ENCODE results near the gene PSMA4.
"Not testable (repeated sequence)": the region's sequence is repeated elsewhere in the genome, so short reads cannot be mapped to it uniquely, and the experiment has no call there.

The PSMA4 gene

DNA sequence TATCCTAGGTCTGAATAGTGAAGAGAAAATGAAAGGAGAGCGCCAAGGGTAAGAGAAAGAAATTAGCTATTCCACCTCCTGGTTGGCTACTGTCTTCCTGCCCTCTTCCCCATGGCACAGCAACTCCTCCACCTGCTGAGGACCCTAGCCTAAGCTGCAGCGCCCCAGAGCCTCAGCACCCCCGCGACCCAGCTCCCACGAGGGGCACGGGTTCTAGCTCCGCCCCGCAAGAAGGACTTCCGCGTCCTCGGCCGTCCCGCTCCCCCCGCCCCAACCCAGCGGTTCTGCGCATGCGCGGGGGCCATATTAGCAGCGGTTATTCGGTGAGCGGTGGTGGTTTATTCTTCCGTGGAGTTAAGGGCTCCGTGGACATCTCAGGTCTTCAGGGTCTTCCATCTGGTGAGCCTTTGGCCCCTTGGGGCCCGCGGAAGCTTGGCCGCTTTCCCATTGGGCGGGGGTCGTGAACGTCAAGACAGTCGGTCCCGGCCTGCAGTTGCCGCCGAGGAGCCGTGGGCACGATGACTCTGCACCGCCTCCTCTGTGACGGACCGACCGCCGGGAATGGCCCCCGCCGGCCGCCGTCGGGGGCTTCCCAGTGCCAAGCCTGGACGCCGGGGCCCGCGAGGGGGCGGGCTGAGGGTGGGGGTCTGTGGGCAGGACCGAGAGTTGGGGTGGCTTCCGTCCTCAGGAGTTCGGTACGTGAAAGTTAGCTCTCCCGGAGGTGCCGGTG is at the start of gene PSMA4:
Gene PSMA4, plus strand, starts transcription at position 304 of the 730 bp plus-strand sequence. CDS start 1,484 bp downstream, outside the sequence.
- peak; percentile 86 for DNase-seq (ENCODE audit: low read depth)

DNA sequence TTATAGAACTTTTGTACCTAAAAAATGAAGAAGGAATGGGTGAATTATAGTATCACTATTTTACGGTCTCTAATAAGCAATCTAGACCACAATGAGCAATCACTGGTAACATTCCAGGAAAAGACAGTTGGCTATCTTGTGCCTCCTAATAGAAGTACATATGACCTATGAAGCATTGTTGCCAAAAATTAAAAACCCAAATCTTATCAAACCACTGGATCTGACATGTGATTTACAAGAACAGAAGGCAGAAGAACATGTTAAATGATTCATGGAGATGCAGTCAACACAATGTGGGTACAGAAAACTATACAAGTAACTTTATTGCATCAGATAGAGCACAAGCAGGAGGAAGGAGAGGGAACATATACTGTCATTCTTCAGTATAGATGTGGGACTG is 47.4 kb upstream of the PSMA4 start:
- DNase-seq (ENCODE audit: low read depth): no peak

DNA sequence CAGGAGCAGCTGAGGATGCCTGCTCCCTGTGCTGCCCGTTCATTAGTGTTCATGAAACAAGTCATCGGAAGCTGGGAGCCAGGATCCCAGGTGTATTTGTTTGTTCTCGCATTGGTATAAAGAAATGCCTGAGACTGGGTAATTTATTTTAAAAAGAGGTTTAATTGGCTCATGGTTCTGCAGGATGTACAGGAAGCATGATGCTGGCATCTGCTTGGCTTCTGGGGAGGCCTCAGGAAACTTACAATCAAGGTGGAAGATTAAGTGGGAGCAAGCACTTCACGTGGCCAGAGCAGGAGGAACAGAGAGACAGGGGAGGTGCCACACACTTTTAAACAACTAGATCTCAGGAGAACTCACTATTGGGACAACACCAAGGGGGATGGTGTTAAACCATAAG is 38.4 kb upstream of the PSMA4 start:
- DNase-seq (ENCODE audit: low read depth): no peak

DNA sequence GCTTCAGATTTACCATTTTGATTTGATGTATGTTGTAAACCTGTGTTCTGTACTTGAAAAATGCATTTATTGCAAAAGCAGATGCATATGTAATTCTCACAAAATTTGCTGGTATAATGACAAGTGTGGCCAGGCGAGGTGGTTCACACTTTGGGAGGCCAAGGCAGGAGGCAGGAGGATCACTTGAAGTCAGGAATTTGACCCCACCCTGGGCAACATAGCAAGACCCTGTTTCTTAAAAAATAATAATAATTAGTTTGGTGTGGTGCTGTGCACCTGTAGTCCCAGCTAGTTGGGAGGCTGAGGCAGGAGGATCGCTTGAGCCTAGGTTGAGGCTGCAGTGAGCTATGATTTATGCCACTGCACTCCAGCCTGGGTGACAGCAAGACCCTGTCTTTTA is 37.6 kb upstream of the PSMA4 start:
- no peak for DNase-seq (ENCODE audit: low read depth)

DNA sequence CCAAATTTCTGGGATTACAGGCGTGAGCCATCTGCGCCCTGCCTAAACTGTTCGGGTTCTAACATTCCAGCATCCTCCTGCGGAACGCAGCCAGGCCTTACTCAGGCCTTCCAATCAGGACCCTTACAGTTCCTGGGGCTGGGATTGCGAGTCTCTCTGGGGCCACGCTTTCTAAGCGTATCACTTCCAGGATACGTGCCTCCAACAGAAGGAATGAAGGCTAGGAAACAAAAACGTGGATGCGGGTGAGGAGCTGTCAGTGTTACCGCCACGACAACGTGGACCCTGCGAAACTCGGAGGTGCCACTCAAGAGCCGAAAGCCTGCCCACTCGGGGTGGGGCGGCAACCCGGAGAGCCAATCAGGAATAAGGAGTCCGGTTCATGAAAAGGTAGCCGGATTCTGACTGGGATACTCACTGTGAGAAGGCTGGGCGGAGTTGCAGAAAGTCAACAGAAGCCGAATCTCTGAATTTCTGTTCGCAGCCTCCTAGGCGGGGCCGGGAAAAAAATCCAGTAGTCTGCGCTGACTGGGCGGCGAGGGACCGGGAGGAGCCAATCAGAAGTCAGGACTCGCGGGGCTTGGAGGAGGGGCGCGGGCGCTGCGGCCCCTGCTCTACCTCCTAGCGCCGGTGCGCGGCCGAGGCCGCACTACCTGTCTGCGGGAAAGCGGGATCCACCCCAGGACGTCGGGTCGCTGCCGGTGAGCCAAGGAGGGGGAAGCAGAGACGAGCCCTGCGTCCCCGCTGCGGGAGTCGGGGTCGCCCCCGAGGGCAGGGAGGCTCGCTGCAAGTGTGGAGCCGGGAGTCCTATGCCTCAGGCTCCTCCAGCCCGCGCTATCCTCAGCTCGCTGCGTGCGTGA is 33.0 kb upstream of the PSMA4 start, which contains the start of gene HYKK:
Gene HYKK, plus strand, starts transcription at position 607 of the 860 bp plus-strand sequence. CDS start 5,512 bp downstream, outside the sequence.
- peak; percentile 64 for DNase-seq (ENCODE audit: low read depth)

DNA sequence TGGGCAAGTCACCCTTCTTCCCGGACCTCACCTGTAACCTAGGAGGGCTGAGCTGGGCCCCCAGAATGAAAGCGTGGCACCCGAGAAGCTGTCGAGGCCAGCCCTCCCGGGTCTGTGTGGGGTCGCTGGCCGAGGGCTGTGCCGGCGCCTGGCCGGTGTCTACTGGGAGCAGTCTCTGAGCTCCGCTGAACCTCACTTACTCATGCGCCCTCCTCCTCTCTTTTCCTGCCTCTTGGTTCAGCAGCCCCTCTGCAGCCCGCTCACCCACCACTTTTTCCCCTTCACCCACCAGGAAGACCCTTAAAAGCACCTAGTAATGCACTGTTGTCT is 32.4 kb upstream of the PSMA4 start:
- no peak for DNase-seq (ENCODE audit: low read depth)

DNA sequence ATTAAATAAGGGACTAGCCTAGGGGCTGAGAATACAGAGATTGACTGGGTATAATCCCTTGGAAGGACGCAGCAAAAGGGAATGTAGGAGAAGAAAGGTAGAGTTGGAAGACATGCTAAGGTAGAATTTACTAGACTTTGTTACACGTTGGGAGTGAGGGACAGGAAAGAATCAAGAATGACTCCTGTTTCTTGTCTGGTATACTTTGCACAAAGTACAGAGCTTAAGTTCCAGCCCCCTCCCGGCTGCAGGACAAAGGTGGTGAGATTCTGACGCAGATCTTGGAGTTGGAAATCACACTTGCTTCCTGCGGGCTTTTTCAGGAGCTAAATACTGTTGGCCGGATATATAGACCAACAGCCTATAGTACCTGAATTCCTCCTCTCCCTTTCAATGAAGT is 32.0 kb upstream of the PSMA4 start:
- DNase-seq (ENCODE audit: low read depth): no peak

DNA sequence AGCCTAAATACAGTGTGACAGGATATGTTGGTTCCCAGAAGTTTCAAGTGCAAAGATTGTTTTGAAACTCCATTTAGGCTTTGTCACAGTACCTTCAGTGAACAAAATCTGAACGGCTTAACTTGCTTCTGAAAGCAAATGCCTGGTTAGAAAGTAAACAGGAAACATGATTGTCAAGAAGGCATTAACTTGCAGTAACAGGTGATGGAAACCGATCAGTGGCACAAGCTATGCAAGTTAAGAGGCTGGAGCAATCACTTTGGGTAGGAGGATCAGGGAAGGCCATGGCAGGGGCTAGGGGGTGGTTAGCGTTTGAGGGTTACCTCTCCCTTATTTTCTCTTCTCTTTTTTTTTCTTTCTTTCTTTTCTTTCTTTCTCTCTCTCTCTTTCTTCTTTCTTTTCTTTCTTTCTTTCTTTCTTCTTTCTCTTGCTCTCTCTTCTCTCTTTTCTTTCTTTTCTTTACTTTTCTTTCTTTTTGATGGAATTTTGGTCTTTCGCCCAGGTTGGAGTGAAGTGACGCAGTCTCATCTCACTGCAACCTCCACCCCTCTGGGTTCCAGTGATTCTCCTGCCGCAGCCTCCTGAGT is 30.4 kb upstream of the PSMA4 start:
- DNase-seq (ENCODE audit: low read depth): no peak

DNA sequence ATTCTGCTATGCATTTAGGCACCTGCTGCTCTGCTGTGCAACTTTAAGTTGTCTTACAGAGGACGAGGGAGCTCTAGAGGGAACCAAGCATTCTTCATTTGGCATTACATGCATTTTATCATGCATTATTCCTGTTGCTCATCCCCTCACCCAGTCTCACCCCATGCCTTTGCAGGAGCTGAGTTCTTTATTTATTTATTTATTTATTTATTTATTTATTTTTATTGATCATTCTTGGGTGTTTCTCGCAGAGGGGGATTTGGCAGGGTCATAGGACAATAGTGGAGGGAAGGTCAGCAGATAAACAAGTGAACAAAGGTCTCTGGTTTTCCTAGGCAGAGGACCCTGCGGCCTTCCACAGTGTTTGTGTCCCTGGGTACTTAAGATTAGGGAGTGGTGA is 20.2 kb upstream of the PSMA4 start:
- DNase-seq (ENCODE audit: low read depth): not testable (repeated sequence)

DNA sequence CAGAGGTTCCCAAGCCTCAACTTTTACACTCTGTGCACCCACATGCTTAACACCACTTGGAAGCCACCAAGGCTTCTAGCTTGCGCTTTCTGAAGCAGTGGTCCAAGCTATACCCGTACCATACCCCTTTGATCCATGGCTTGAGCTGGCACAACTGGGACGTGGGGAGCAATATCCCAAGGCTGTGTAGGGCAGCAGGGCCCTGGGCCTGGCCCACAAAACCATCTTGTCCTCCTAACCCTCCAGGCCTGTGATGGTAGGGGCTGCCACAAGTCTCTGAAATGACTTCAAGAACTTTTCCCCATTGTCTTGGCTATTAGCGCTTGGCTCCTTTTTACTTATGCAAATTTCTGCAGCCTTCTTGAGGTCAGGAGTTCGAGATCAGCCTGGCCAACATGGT is 16.0 kb upstream of the PSMA4 start:
- no peak for DNase-seq (ENCODE audit: low read depth)

DNA sequence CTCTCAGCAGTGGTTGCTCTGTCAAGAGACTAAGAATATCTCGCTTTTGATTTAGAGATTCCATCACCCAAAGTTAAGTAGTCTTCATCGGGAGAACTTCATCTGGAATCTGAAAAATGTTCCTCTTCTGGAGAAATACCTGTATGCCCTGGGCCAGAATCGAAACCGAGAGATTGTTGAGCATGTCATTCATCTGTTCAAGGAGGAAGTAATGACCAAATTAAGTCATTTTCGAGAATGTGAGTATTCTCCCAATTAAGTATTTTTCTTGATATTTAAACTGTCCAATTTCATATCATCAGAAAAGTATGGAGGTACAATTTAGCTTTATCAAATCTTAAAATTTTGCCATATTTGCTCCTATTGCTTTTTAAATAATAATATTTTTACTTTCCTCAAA is 12.9 kb upstream of the PSMA4 start:
- no peak for DNase-seq (ENCODE audit: low read depth)

DNA sequence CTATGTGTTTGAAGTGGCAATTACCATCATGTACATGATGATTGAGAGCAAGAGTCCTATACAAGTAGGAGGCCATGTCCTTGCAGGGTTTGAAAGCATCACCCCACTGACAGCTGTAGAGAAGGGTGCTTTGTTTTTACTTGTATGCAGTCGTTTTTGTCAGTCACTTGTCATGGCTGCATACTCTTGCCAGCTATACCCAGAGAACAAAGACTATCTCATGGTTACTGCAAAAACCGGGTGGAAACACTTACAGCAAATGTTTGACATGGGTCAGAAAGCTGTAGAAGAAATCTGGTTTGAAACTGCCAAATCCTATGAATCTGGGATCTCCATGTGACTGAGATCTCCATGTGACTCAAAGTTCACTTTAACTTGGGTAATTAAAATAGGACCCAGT is 6.9 kb upstream of the PSMA4 start:
- DNase-seq (ENCODE audit: low read depth): no peak

DNA sequence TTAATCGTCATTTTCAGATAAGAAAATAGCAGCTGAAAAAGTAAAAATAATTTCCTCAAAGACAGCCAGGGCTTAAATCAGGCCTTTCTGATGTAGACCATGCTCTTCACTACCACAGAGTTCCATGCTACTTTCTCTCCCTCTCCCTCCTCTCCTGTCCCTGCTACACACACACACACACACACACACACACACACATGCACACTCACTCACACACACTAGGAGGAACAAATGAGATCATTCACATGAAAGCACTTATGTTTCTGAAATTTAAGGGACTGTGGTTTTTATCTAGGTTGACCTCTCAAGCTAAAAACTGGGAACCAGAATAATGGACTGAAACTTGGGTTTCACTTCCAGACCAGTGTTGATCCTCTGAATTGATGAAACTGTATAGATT is 4.1 kb upstream of the PSMA4 start:
- no peak for DNase-seq (ENCODE audit: low read depth)

DNA sequence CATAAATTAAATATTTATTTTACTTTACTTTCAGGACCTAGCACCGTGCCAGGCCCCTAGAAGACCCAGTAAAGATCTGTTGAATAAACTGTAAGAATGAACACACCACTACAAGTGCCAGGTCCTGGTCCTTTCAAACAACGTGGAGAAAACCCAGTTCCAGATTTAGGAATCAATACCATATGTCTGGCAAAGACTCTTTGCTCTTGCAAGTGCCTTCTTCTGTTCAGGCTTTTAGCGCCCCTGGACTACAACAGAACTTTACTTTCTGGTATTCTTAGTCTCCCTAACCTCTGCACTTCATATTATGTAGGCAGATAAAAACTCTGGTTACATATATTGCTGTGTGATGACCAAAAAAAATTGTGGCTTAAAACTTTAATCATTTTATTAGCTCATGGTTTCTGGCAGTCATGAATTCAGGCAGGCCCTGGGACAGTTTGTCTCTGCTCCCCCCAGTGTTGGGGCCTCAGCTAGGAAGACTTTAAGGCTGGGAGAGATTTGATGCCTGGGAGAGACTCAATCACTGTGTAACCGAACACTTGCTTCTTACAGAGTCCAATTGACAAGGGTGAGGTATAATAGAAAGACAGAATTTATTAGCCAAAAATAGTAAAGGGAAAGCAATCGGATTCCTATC is 2.9 kb upstream of the PSMA4 start:
- DNase-seq (ENCODE audit: low read depth): no peak

DNA sequence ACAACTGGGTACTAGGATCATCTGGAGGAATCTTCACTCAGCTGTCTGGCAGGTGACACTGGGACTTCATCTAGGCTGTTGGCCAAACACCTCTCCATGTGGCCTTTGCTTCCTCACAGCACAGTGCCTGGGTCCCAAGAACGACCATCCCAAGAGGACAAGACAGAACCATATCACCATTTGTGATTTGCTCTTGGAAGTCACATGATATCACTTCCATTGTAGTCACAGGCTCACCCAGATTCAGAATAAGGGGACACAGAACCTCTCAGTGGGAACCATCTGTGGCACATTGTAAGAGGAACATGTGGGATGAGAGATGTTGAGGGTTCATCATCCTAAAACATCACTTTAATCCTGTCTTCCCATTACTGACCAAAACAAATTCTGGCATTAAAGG is 1.9 kb upstream of the PSMA4 start:
- DNase-seq (ENCODE audit: low read depth): no peak

DNA sequence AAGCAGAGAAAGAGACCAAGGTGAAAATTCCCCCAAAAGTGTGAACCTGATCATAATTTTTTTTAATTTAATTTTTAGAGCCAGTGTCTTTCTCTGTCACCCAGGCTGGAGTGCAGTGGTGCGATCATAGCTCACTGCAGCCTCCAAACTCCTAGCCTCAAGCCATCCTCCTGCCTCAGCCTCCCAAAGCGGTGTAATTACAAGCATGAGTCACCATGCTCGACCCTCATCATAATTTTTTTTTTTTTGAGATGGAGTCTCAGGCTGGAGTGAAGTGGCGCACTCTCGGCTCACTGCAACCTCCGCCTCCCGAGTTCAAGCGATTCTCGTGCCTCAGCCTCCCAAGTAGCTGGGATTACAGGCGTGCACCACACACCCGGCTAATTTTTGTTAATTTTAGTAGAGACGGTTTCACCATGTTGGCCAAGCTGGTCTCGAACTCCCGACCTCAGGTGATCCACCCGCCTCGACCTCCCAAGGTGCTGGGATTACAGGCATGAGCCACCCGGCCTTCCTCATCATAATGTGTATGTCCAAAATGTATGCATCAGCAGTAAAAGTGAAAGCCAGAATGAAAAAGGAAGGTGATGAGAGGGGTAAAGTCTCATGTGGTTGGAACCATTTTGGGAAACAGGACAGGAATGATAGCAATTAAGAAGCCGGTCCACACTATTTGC is 642 bp upstream of the PSMA4 start:
- DNase-seq (ENCODE audit: low read depth): not testable (repeated sequence)

DNA sequence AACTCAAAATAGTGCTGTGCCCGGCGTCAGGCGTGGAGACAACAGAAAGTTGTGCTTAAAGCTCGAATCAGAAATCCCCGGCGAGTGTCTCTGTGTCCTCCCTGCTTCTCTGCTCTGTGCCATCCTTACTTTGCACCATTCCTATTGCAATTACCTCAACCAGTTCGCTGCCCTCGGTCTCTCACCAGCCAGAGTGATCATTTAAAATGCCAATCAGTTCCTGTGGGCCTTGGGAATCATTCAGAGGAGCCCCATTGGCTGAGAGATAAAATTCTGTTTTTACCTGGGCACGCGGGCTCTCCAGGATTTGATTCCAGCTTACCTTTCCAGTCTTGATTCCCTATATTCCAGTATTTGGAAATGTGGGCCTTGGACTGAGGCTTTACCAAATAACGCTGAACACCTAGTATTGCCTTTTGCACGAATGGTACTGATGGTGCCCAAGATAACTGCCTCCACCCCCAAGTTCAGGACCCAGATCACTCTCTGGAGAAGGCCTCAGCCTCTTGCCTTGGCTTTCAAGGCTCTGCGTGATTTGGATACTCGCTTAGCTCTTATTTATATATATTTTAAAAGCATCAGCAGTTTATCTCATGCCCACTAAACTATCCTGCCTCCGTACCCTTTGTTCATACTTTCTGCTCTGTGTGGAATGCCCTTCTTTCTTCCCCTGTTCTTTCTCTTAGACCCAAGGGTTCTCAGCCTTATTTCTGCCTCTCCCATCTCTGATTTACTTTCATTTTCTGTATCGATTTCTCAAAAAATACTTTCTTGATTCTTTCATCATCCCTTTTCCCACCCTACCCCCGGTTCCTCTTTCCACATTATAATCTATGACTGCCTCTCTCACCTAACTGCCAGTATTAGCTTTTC is 863 bp downstream of the PSMA4 start:
- no peak for DNase-seq (ENCODE audit: low read depth)

DNA sequence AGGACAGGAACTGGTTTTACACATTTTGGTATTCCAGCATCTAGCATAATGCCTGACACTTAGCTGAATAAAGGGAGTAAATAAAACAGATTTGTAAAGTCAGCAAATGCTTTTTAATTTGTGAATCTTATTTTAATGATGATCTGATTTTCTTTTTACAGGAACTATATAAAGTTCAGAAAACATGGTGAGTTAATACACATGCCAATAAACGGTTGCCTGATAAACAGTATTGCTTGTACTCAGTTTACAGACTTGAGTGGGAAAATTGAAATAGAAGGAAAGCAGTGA is 1.4 kb downstream of the PSMA4 start:
- no peak for DNase-seq (ENCODE audit: low read depth)

DNA sequence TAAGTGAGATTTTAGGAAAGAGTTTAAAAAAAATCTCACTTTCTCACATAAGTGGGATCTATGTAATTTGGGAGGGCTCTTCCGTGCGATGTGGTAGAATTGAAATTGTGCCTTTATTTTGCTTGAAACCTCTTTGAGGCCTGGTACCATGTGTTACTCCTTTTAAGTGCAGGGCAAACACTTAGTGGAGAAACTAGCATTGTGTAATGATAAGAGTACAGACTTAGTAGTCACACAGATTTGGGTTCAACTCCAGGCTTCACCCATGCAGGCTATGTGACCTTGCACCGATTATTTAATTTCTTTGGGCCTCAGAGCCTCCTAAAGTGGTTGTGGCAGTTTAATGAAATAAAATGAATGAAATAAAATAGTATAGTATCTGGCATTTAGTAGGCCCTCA is 2.4 kb downstream of the PSMA4 start:
- no peak for DNase-seq (ENCODE audit: low read depth)

DNA sequence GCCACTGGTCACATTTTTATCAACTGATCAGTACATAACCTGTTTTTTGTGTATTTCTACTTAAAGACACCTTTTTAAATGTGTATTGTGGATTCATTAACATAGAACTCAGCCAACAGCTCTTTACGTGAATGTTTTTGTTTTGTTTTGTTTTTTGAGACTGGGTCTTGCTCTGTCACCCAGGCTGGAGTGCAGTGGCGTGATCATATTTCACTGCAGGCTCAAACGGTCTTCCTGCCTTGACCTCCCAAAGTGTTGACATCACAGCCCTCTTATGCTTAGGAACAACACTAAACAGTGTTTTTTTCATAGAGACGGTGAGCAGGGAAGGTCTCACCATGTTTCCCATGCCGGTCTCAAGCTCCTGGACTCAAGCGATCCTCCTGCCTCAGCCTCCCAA is 9.9 kb downstream of the PSMA4 start:
- DNase-seq (ENCODE audit: low read depth): no peak

DNA sequence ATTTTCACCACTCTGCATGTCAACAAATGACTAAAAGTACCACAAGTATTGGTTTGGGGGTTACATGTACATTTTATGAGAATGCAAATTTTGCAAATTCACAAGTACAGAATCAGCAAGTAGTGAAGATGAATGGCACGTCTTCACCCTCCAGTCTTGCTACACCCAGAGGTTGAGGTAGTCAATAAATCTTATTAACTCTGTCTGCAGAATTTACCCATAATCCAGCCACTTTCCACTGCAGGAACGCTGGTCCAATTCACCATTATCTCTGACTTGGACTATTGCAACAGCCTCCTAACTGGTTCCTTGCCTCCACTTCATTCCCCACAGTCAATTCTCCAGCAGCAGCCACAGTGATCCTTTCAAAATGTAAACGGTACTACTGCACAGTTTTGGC is 10.6 kb downstream of the PSMA4 start:
- no peak for DNase-seq (ENCODE audit: low read depth)

Data from T-helper 22 cell (primary cell).